GM12878 (cell line): ENCODE measurements around the gene FAHD2A. TPM values are rescaled to one million over a fixed set of nuclear protein-coding genes. Genes with fewer than 3 reads are reported as not detected.
"Not testable (repeated sequence)": the region's sequence is repeated elsewhere in the genome, so short reads cannot be mapped to it uniquely, and the experiment has no call there.

Experiments used
- ATAC-seq: fragments of 200-7000 bp; cut with Tn5 transposase; 3 replicates; pipeline ENCODE4 v1.9.1; 2020; ENCODE audit warnings: mild to moderate bottlenecking, moderate library complexity
- BruUV-seq: library from RNA; stranded (reverse); fragments of 400-500 nt; replicated peaks from 2 replicates; lab custom pipeline; 2021; lab: Mats Ljungman, UMichigan
- CTCF ChIA-PET: fragments of 300-600 bp; sonication (Branson Sonifier 250); formaldehyde crosslinking; extraction: SDS; loops from one replicate; lab custom pipeline; 2021; ENCODE audit warnings: inconsistent platforms; lab: Yijun Ruan, JAX
- POLR2A ChIA-PET: fragments of 350-600 bp; formaldehyde crosslinking; extraction: SDS; loops from one replicate; lab custom pipeline; 2021; ENCODE audit warnings: inconsistent platforms; lab: Charles Lee
- RAD21 ChIA-PET: fragments of 300-600 bp; sonication (Branson Sonifier 250); formaldehyde crosslinking; loops from one replicate; lab custom pipeline; 2023; ENCODE audit warnings: antibody characterized with exemption; ENCODE audit not compliant: unreplicated experiment; lab: Charles Lee
- SMC1A ChIA-PET: fragments of 300-600 bp; sonication (Branson Sonifier 250); formaldehyde crosslinking; loops from one replicate; lab custom pipeline; 2023; ENCODE audit not compliant: unreplicated experiment, uncharacterized antibody; lab: Charles Lee
- DNase-seq: peaks from one replicate; pipeline ENCODE4 v3.0.0-alpha.2; 2011; ENCODE audit warnings: low read depth, low spot score
- FAIRE-seq: peaks from 3 replicates; lab custom pipeline; 2011; peaks lifted over from hg19 to GRCh38; lab: Jason Lieb, UNC
- H2AFZ ChIP-seq: 2 replicates; pipeline ENCODE4 v1.6.0; 2011; ENCODE audit warnings: low read depth, low read length, control low read depth; ENCODE audit not compliant: control insufficient read depth
- H3K27ac ChIP-seq: 2 replicates; pipeline ENCODE4 v1.5.1; 2011; ENCODE audit warnings: control low read depth; ENCODE audit not compliant: control insufficient read depth, insufficient read depth
- H3K27me3 ChIP-seq, 2 experiments: replicated peaks in 1 of 2; 2 replicates each; pipeline versions ENCODE4 v1.6.0 to v1.6.1; 2011; ENCODE audit warnings: low read length in 1 of 2; ENCODE audit not compliant: control insufficient read depth in 2 of 2, insufficient read depth in 2 of 2
- H3K36me3 ChIP-seq, 2 experiments: 2 replicates each; pipeline ENCODE4 v1.5.1; 2011; ENCODE audit warnings: low read length in 1 of 2; ENCODE audit not compliant: control insufficient read depth in 2 of 2, insufficient read depth in 2 of 2
- H3K4me1 ChIP-seq: 2 replicates; pipeline ENCODE4 v1.6.1; 2011; ENCODE audit warnings: mild to moderate bottlenecking, low read length, moderate library complexity, mixed read lengths; ENCODE audit not compliant: control insufficient read depth, insufficient read depth
- H3K4me2 ChIP-seq: 2 replicates; pipeline ENCODE4 v1.6.0; 2011; ENCODE audit warnings: control low read depth; ENCODE audit not compliant: control insufficient read depth, insufficient read depth
- H3K4me3 ChIP-seq: fragments of 200-600 bp; sonication (generic); 2 replicates; pipeline ENCODE4 v1.5.1; 2016
- H3K79me2 ChIP-seq: 2 replicates; pipeline ENCODE4 v1.6.0; 2011; ENCODE audit warnings: low read length; ENCODE audit not compliant: control insufficient read depth, insufficient read depth
- H3K9ac ChIP-seq: 2 replicates; pipeline ENCODE4 v1.8.0; 2011; ENCODE audit warnings: low read length, control low read depth, mixed read lengths; ENCODE audit not compliant: control insufficient read depth, insufficient read depth
- H3K9me3 ChIP-seq: replicated peaks from 3 replicates; pipeline ENCODE4 v1.5.1; 2011; ENCODE audit warnings: mild to moderate bottlenecking, low read length; ENCODE audit not compliant: control insufficient read depth, insufficient read depth
- H4K20me1 ChIP-seq: 2 replicates; pipeline ENCODE4 v1.6.0; 2011; ENCODE audit not compliant: control insufficient read depth, insufficient read depth
- WGBS: methylation state at CpG from one replicate; pipeline ENCODE4 v1.1.6; 2016; ENCODE audit warnings: low lambda C conversion rate; ENCODE audit not compliant: insufficient replicate concordance, insufficient coverage; ENCODE audit errors: missing lambda C conversion rate; 5-methylcytosine and 5-hydroxymethylcytosine counted together
- in situ Hi-C: fragments of 300-500 bp; cut with MboI; formaldehyde crosslinking; loops from 9 replicates; pipeline ENCODE4 v1.14.3; 2018; ENCODE audit warnings: mixed read lengths
- intact Hi-C: fragments of 100-400 bp; cut with micrococcal nuclease; formaldehyde crosslinking; loops from one replicate; pipeline ENCODE4 v1.14.2; 2022; ENCODE audit not compliant: unreplicated experiment
- polyA plus RNA-seq, 11 experiments: library from polyadenylated mRNA; depleted of rRNA in 4 of 11; unstranded in 6 of 11; stranded (reverse) in 5 of 11; fragments of >200 nt; fragmentation: Nextera tagmentation in 4 of 11; fragmentation: Illumina TruSeq in 1 of 11; extraction: Ambion mirVana in 4 of 11; extraction: Trizol in 1 of 11; gene quantifications; 1 replicate in 1 of 11; 2 replicates in 10 of 11; pipeline versions ENCODE4 v1.2.1 to v1.2.3, GENCODE V29; 2011 to 2016; ENCODE audit warnings: inconsistent platforms in 2 of 11, missing spikeins in 2 of 11, low read depth in 1 of 11
- total RNA-seq, 4 experiments: library from RNA; depleted of rRNA in 3 of 4; stranded (reverse); fragments of >200 nt in 3 of 4; fragmentation: Illumina TruSeq in 1 of 4; extraction: Trizol in 1 of 4; gene quantifications; 2 replicates each; pipeline versions ENCODE4 v1.2.1 to v1.2.3, GENCODE V29; 2013 to 2021

Gene FAHD2A
- total and polyA plus RNA-seq, 10 of the 15 experiments (the other 5 are each of a cell fraction or from before 2014, with no cell fraction given): 11.2 to 38.2 (median 25.1) TPM

- H3K4me2 ChIP-seq, H3K9ac ChIP-seq, BruUV-seq, DNase-seq, H3K4me3 ChIP-seq, FAIRE-seq, H3K27ac ChIP-seq, intact Hi-C loops, H3K9me3 ChIP-seq, POLR2A ChIA-PET, H3K27me3 ChIP-seq, in situ Hi-C loops, H3K36me3 ChIP-seq, H3K4me1 ChIP-seq, H3K79me2 ChIP-seq, ATAC-seq, H2AFZ ChIP-seq, H4K20me1 ChIP-seq, RAD21 ChIA-PET: not testable (repeated sequence)
- SMC1A ChIA-PET: interaction anchor here (0.7 kb wide), 1 partner anchor 250 kb away, joined by 3 read pairs; no protein-coding TSS in a partner anchor
- WGBS: 92% methylated on average over 16 of the region's 16 CpGs
- CTCF ChIA-PET: interaction anchor here (1.7 kb wide), 1 partner anchor 26 kb away, joined by 4 read pairs; no protein-coding TSS in a partner anchor
Observed at GRCh38 chr2:95415561-95415960, 13.1 kb downstream of the FAHD2A start.

GRCh38 chr2:95427196-95427867, 24.8 kb downstream of the FAHD2A start:
- H3K9ac ChIP-seq, H3K4me2 ChIP-seq, intact Hi-C loops, SMC1A ChIA-PET, H4K20me1 ChIP-seq, H3K27ac ChIP-seq, RAD21 ChIA-PET, FAIRE-seq, BruUV-seq, H2AFZ ChIP-seq, H3K9me3 ChIP-seq, in situ Hi-C loops, H3K36me3 ChIP-seq, DNase-seq, ATAC-seq, H3K4me3 ChIP-seq, POLR2A ChIA-PET, H3K79me2 ChIP-seq, CTCF ChIA-PET, H3K4me1 ChIP-seq, H3K27me3 ChIP-seq: not testable (repeated sequence)
- WGBS: 22% methylated on average over 5 of the region's 30 CpGs

DNA sequence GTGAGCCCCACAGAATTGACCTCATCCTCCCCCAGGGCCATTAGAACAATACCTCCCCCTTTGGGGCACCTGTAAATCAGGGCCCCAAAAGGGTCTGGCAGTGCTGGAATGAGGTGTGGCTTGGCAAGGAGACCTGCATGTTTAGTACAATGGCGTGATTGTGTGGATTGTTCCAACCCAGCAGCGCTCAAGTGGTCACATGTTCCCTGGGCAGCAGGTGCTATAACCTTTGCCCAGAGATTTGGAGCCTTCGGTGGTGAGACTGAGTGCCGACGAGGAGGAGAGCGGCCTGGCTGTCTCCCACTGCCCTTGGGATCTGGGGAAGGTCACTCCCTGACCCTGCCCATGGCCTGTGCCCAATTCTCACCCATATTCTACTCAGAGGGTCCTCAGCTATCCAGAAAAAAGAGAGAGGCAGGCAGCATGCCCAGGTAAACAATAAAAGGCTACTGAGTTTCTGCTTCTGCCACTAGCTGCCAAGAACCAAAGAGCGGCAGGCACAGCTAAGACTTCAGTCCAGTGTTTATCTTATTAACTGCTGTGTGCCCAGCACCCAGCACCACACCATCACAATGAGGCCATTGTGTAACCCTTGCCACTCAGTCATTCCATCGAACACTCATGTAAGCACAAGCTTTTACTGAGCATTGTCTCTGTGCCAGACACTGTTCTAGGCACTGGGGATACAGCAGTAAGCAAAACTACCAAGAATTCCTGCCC, 27.4 kb downstream of the FAHD2A start:
- ATAC-seq, H4K20me1 ChIP-seq, in situ Hi-C loops, H3K79me2 ChIP-seq, H3K4me2 ChIP-seq, DNase-seq, H3K9me3 ChIP-seq, FAIRE-seq, intact Hi-C loops, SMC1A ChIA-PET, H3K9ac ChIP-seq, H3K36me3 ChIP-seq, CTCF ChIA-PET, H3K4me3 ChIP-seq, BruUV-seq, RAD21 ChIA-PET, H3K27ac ChIP-seq, H2AFZ ChIP-seq, POLR2A ChIA-PET, H3K27me3 ChIP-seq, H3K4me1 ChIP-seq: not testable (repeated sequence)
- WGBS: no CpG with 5 or more reads among the region's 8 CpGs

DNA sequence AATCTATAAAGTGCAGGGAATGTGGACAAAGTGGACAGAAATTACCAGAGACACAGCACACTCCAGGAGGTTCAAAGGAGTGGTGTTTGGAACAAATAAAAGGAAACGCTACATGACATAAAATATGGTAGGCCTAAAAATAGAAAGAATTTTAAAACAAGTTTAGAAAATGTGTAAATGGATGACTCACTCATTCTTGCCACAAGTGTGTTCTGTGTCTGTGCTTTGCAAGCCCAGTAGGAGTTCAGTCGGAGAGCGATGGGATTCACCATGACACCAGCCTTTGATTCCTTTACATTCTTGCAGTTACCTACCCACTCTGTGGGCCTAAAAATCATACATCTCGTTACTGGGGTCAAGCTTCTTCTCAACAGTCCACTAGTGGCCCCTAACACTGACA, 30.9 kb downstream of the FAHD2A start:
- H3K36me3 ChIP-seq, in situ Hi-C loops, BruUV-seq, H3K79me2 ChIP-seq, H3K4me1 ChIP-seq, POLR2A ChIA-PET, H3K27me3 ChIP-seq, ATAC-seq, H4K20me1 ChIP-seq, SMC1A ChIA-PET, H3K27ac ChIP-seq, H3K4me2 ChIP-seq, DNase-seq, H3K9ac ChIP-seq, CTCF ChIA-PET, FAIRE-seq, H3K4me3 ChIP-seq, RAD21 ChIA-PET, intact Hi-C loops, H3K9me3 ChIP-seq, H2AFZ ChIP-seq: not testable (repeated sequence)
- 0% methylated on average over 1 of the region's 4 CpGs for WGBS
